DND-41 (cell line): ENCODE results near the gene SH2D4B.

Experiments
- ATAC-seq: fragments of 200-7000 bp; cut with Tn5 transposase; 3 replicates; pipeline ENCODE4 v1.9.1; 2021; ENCODE audit warnings: low read depth; ENCODE audit not compliant: insufficient read depth
- DNase-seq: peaks from one replicate; pipeline ENCODE4 v3.0.0-alpha.2; 2020
- H2AFZ ChIP-seq: 2 replicates; pipeline ENCODE4 v1.6.0; 2012; ENCODE audit warnings: low read depth, low read length
- H3K27ac ChIP-seq: 2 replicates; pipeline ENCODE4 v1.5.1; 2012; ENCODE audit warnings: low read length, inconsistent platforms
- H3K27me3 ChIP-seq: fragments of 200-600 bp; sonication (generic); 2 replicates; pipeline ENCODE4 v1.6.0; 2012; ENCODE audit warnings: low read length, mild to moderate bottlenecking, inconsistent platforms; ENCODE audit not compliant: insufficient read depth, poor library complexity
- H3K36me3 ChIP-seq: 2 replicates; pipeline ENCODE4 v1.5.1; 2012; ENCODE audit warnings: low read length, inconsistent platforms; ENCODE audit not compliant: insufficient read depth
- H3K4me1 ChIP-seq: 2 replicates; pipeline ENCODE4 v1.5.1; 2012; ENCODE audit warnings: mild to moderate bottlenecking, low read length; ENCODE audit not compliant: insufficient read depth
- H3K4me2 ChIP-seq: 2 replicates; pipeline ENCODE4 v1.6.0; 2012; ENCODE audit warnings: mild to moderate bottlenecking, moderate library complexity, low read length, inconsistent platforms; ENCODE audit not compliant: insufficient read depth
- H3K4me3 ChIP-seq, 2 experiments: fragments of 200-600 bp in 1 of 2; shearing (Covaris generic) in 1 of 2; 2 replicates each; pipeline ENCODE4 v1.5.1; 2012 to 2016; ENCODE audit warnings: inconsistent platforms in 2 of 2, low read length in 2 of 2, mild to moderate bottlenecking in 2 of 2, low read depth in 1 of 2, moderate library complexity in 1 of 2
- H3K79me2 ChIP-seq: 2 replicates; pipeline ENCODE4 v1.6.0; 2012; ENCODE audit warnings: low read length, inconsistent platforms; ENCODE audit not compliant: insufficient read depth
- H3K9ac ChIP-seq: 2 replicates; pipeline ENCODE4 v1.6.0; 2012; ENCODE audit warnings: low read depth, mild to moderate bottlenecking, inconsistent platforms, low read length, moderate library complexity
- H3K9me3 ChIP-seq: 2 replicates; pipeline ENCODE4 v1.5.1; 2012; ENCODE audit warnings: low read length, moderate library complexity, mild to moderate bottlenecking, inconsistent platforms; ENCODE audit not compliant: insufficient read depth, severe bottlenecking
- H4K20me1 ChIP-seq: 2 replicates; pipeline ENCODE4 v1.6.0; 2012; ENCODE audit warnings: low read length; ENCODE audit not compliant: insufficient read depth
- EZH2 ChIP-seq: IDR thresholded peaks from 3 replicates; pipeline ENCODE4 v1.6.1; 2012; ENCODE audit warnings: borderline replicate concordance, low read depth, mild to moderate bottlenecking, moderate library complexity, low read length, inconsistent platforms; ENCODE audit not compliant: severe bottlenecking
- TF ChIP-seq, protein P1 (sequence below): IDR thresholded peaks from 2 replicates; pipeline ENCODE4 v1.5.1; 2012; ENCODE audit warnings: borderline replicate concordance, low read length, moderate library complexity, mild to moderate bottlenecking; ENCODE audit not compliant: poor library complexity, severe bottlenecking; ENCODE audit errors: extremely low read depth

SH2D4B gene

DNA sequence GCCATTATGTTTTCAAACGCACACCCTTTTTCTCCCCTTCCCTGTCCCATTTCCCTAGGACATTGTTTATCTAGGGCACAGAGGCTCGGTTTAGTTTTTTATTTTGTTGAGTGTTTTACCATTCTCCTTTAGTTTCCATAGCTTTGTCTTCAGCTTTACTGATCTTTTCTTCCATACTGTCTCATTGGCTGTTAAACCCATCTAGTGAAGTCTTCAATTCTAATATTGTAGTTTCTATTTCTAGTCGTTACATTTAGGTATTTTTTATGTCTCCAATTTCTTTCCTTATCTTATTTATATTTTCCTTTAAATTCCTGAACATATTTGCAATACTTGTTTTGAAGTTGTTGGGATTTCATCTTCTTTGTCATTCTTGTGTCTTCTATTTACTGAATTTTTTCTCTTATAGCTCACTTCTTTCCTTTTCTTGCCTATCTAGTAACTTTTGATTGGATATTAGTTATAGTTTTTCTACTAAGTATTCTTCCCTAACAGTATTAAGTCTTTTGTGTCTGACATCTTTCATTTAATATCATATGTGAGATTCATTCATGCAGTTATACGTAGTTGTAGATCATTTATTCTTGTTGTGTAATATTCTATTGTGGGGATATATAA is 41.0 kb upstream of the SH2D4B start:
- H3K27ac ChIP-seq = no peak overlapping the region
- H3K79me2 ChIP-seq = peaks cover 29% of the 10 kb centered on the region
- ATAC-seq = no peak
- no peak overlapping the region for H3K9ac ChIP-seq
- no peak for TF ChIP-seq EZH2
- TF ChIP-seq, protein P1, sequence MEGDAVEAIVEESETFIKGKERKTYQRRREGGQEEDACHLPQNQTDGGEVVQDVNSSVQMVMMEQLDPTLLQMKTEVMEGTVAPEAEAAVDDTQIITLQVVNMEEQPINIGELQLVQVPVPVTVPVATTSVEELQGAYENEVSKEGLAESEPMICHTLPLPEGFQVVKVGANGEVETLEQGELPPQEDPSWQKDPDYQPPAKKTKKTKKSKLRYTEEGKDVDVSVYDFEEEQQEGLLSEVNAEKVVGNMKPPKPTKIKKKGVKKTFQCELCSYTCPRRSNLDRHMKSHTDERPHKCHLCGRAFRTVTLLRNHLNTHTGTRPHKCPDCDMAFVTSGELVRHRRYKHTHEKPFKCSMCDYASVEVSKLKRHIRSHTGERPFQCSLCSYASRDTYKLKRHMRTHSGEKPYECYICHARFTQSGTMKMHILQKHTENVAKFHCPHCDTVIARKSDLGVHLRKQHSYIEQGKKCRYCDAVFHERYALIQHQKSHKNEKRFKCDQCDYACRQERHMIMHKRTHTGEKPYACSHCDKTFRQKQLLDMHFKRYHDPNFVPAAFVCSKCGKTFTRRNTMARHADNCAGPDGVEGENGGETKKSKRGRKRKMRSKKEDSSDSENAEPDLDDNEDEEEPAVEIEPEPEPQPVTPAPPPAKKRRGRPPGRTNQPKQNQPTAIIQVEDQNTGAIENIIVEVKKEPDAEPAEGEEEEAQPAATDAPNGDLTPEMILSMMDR = no peak
- no peak for DNase-seq
- peaks cover 14% of the 10 kb centered on the region for H3K36me3 ChIP-seq
- H4K20me1 ChIP-seq = peaks cover 15% of the 10 kb centered on the region
- no peak overlapping the region for H2AFZ ChIP-seq
- no peak overlapping the region for H3K4me2 ChIP-seq
- peaks cover 6% of the 10 kb centered on the region for H3K9me3 ChIP-seq
- H3K4me1 ChIP-seq = peaks cover 31% of the 10 kb centered on the region
- H3K27me3 ChIP-seq = no peaks in the 10 kb centered on the region
- H3K4me3 ChIP-seq = no peak overlapping the region

DNA sequence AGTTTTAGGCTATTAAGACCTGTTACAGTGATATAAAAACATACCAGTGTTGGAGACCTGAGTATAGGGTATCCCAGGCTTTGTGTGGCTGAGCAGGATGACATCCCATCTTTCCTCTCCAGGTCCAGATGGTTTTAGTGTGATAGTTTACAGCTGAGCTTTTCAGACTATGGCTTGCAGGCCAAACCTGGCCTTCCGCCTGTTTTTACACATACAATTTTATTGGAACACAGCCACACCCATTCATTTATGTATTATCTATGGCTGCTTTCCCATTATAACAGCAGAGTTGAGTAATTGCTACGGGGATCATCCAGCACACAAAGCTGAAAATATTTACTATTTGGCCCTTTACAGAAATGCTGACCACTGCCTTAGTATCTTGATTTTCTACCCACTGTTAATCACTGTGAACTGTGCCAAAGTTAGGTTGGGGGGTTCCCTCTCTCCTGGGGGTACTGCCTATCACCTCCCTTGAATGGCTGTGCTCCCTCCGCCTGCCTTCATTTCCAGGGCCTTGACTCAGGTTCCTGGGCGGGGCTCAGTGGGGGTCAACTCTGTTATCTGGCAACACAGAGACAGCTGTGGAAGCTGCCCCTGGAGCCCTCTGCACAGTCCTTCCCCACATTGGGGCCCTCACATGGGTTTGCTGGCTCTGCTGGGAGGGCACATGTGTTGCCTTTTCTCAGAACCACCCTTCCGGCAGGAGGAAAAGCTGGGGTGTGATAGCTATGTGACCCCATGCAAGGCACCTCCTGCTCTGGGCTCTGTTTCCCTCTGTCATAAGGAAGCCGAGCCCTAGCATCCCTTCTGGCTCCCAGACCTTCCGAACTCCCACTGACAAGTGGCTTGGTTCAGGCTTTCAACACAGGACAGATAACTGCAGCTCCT is 40.3 kb upstream of the SH2D4B start:
- Histone ChIP-seq H3K79me2 (peaks cover 28% of the 10 kb centered on the region), H3K36me3 (peaks cover 13% of the 10 kb centered on the region), H3K27me3 (no peaks in the 10 kb centered on the region), H3K4me3 (no peak overlapping the region), H3K9ac (no peak overlapping the region), H3K4me1 (peaks cover 24% of the 10 kb centered on the region), H2AFZ (no peak overlapping the region), H3K9me3 (peaks cover 6% of the 10 kb centered on the region), H3K27ac (no peak overlapping the region), H4K20me1 (peaks cover 18% of the 10 kb centered on the region), H3K4me2 (no peak overlapping the region)
- no peak for DNase-seq
- ATAC-seq = no peak
- no peak for TF ChIP-seq EZH2
- TF ChIP-seq, protein P1 = no peak

DNA sequence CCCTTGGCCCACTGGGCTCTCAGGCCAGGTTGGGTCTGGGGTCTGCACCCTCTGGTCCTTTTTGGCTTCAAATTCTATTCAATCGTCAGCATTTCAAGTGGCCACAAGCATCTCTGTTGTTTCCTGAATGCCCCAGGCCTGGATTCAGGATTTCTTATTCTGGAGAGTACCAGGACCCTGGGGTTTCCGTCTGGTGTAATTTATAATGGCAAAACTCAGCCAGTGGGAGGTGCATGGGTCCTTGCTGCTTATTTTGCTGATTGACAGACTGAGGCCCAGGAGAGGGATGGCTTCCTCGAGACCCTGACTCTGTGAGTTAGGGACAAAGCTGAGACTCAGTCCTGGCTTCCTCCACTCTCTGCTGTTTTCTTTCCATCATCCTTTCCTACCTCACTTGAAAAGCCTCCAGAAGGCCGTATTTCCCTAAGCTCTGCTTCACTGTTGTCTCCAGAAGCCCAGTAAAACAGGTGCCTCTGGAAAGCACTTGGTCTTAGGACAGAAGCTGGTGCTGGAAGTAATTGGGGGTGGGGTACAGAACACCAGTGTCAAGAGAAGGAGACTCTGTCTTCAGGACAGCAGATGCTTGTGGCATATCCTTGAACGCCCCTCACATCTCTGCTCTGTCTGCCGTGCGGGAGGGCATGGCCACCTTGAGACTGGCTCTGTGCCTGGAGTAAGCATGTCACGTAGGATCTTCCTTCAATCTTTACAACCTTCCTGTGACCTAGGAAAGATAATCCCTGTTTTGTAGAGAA is 39.4 kb upstream of the SH2D4B start:
- ATAC-seq (no peak), DNase-seq (no peak)
- Histone ChIP-seq H3K4me2 (no peak overlapping the region), H4K20me1 (peaks cover 25% of the 10 kb centered on the region), H3K9ac (no peak overlapping the region), H3K27ac (no peak overlapping the region), H3K9me3 (peaks cover 6% of the 10 kb centered on the region), H2AFZ (no peak overlapping the region), H3K4me3 (no peak overlapping the region), H3K4me1 (peaks cover 17% of the 10 kb centered on the region), H3K79me2 (peaks cover 28% of the 10 kb centered on the region), H3K36me3 (peaks cover 13% of the 10 kb centered on the region), H3K27me3 (no peaks in the 10 kb centered on the region)
- TF ChIP-seq, protein P1 = no peak
